ENCODE measurements around the gene IL21R.

Gene IL21R

DNA sequence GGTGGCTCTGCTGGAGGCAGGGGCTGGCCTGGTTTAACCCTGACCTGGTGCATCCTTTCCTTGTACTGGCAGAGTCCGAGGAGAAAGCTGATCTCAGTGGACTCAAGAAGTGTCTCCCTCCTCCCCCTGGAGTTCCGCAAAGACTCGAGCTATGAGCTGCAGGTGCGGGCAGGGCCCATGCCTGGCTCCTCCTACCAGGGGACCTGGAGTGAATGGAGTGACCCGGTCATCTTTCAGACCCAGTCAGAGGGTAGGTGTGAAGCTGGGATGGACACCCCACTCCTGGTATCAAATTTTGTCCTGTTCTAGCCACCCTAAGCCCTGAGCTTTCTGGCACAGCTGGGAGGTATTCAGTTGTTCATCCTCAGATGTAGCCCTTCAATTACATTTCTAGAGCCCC lies 42.5 kb downstream of the IL21R start:
- ATAC-seq = no peak

GRCh38 chr16:27445502-27446175 lies 43.7 kb downstream of the IL21R start:
- ATAC-seq = no peak
- no peak for TF ChIP-seq SNAI2 (CRISPR knock-in tag; IDR thresholded peaks at IDR 0.05)

More for the DNA sequence above, 42.5 kb downstream of the IL21R start:
- TF ChIP-seq ZNF8 (CRISPR knock-in tag; IDR thresholded peaks at IDR 0.05) (no peak), ESRRG (CRISPR knock-in tag; IDR thresholded peaks at IDR 0.05) (no peak), OSR1 (CRISPR knock-in tag; IDR thresholded peaks at IDR 0.05) (no peak), TCF4 (CRISPR knock-in tag; IDR thresholded peaks at IDR 0.05; ENCODE audit: borderline replicate concordance) (no peak), SNAI2 (CRISPR knock-in tag; IDR thresholded peaks at IDR 0.05) (no peak), POU6F1 (CRISPR knock-in tag; IDR thresholded peaks at IDR 0.05; ENCODE audit: borderline replicate concordance, low read depth) (no peak), ISL1 (CRISPR knock-in tag; IDR thresholded peaks at IDR 0.05) (no peak), BACH2 (CRISPR knock-in tag; IDR thresholded peaks at IDR 0.05; ENCODE audit: borderline replicate concordance) (no peak), ZC3H10 (CRISPR knock-in tag; IDR thresholded peaks at IDR 0.05) (no peak), ZNF565 (CRISPR knock-in tag; conservative IDR thresholded peaks at IDR 0.05; ENCODE audit: low read depth) (no peak), CSDC2 (CRISPR knock-in tag; IDR thresholded peaks at IDR 0.05) (no peak), ZFP3 (CRISPR knock-in tag; IDR thresholded peaks at IDR 0.05) (no peak), ARNTL (CRISPR knock-in tag; IDR thresholded peaks at IDR 0.05; ENCODE audit: borderline replicate concordance, low read depth) (no peak), GLIS3 (CRISPR knock-in tag; IDR thresholded peaks at IDR 0.05) (no peak)
- TF ChIP-seq, protein P1, sequence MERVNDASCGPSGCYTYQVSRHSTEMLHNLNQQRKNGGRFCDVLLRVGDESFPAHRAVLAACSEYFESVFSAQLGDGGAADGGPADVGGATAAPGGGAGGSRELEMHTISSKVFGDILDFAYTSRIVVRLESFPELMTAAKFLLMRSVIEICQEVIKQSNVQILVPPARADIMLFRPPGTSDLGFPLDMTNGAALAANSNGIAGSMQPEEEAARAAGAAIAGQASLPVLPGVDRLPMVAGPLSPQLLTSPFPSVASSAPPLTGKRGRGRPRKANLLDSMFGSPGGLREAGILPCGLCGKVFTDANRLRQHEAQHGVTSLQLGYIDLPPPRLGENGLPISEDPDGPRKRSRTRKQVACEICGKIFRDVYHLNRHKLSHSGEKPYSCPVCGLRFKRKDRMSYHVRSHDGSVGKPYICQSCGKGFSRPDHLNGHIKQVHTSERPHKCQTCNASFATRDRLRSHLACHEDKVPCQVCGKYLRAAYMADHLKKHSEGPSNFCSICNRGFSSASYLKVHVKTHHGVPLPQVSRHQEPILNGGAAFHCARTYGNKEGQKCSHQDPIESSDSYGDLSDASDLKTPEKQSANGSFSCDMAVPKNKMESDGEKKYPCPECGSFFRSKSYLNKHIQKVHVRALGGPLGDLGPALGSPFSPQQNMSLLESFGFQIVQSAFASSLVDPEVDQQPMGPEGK (CRISPR knock-in tag; IDR thresholded peaks at IDR 0.05; ENCODE audit: borderline replicate concordance) = no peak
- TF ChIP-seq, protein P2, sequence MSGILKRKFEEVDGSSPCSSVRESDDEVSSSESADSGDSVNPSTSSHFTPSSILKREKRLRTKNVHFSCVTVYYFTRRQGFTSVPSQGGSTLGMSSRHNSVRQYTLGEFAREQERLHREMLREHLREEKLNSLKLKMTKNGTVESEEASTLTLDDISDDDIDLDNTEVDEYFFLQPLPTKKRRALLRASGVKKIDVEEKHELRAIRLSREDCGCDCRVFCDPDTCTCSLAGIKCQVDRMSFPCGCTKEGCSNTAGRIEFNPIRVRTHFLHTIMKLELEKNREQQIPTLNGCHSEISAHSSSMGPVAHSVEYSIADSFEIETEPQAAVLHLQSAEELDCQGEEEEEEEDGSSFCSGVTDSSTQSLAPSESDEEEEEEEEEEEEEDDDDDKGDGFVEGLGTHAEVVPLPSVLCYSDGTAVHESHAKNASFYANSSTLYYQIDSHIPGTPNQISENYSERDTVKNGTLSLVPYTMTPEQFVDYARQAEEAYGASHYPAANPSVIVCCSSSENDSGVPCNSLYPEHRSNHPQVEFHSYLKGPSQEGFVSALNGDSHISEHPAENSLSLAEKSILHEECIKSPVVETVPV (CRISPR knock-in tag; IDR thresholded peaks at IDR 0.05) = no peak

- no peak for ATAC-seq
- no peak for TF ChIP-seq TCF4 (CRISPR knock-in tag; IDR thresholded peaks at IDR 0.05; ENCODE audit: borderline replicate concordance)
- no peak for TF ChIP-seq ISL1 (CRISPR knock-in tag; IDR thresholded peaks at IDR 0.05)
- TF ChIP-seq POU6F1 (CRISPR knock-in tag; IDR thresholded peaks at IDR 0.05; ENCODE audit: borderline replicate concordance, low read depth) = no peak
These were observed 44.7 kb downstream of the IL21R start for GRCh38 chr16:27446721-27447120.

DNA sequence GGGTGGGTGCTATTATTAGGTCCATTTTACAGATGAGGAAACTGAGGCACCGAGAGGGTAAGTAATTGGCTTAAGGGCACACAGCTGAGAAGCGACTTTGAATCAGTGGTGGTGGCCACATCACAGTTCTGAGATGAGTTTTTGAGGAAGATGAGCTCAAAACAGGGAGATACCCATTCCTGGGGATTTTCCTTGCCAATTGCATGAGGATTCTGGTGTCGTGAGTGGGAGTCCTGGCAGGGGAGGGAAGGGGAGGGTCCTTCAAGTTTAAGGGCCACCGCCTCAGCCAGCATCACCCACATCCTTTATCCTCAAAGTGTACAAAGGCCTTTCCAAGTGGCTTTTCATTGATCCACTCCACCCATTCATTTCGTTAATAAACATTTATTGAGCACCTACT lies 45.3 kb downstream of the IL21R start:
- no peak for ATAC-seq
- no peak for TF ChIP-seq ESRRG (CRISPR knock-in tag; IDR thresholded peaks at IDR 0.05)
- no peak for TF ChIP-seq ISL1 (CRISPR knock-in tag; IDR thresholded peaks at IDR 0.05)
- no peak for TF ChIP-seq SNAI2 (CRISPR knock-in tag; IDR thresholded peaks at IDR 0.05)
- no peak for TF ChIP-seq ARNTL (CRISPR knock-in tag; IDR thresholded peaks at IDR 0.05; ENCODE audit: borderline replicate concordance, low read depth)
- TF ChIP-seq TCF4 (CRISPR knock-in tag; IDR thresholded peaks at IDR 0.05; ENCODE audit: borderline replicate concordance) = no peak
- TF ChIP-seq ZFP3 (CRISPR knock-in tag; IDR thresholded peaks at IDR 0.05) = no peak
- TF ChIP-seq GLIS3 (CRISPR knock-in tag; IDR thresholded peaks at IDR 0.05) = no peak
- no peak for TF ChIP-seq ZNF70 (CRISPR knock-in tag; IDR thresholded peaks at IDR 0.05)
- no peak for TF ChIP-seq PPARA (CRISPR knock-in tag; IDR thresholded peaks at IDR 0.05; ENCODE audit: borderline replicate concordance)
- TF ChIP-seq RARB (CRISPR knock-in tag; IDR thresholded peaks at IDR 0.05) = no peak
- no peak for TF ChIP-seq BACH2 (CRISPR knock-in tag; IDR thresholded peaks at IDR 0.05; ENCODE audit: borderline replicate concordance)
- TF ChIP-seq, protein P3, sequence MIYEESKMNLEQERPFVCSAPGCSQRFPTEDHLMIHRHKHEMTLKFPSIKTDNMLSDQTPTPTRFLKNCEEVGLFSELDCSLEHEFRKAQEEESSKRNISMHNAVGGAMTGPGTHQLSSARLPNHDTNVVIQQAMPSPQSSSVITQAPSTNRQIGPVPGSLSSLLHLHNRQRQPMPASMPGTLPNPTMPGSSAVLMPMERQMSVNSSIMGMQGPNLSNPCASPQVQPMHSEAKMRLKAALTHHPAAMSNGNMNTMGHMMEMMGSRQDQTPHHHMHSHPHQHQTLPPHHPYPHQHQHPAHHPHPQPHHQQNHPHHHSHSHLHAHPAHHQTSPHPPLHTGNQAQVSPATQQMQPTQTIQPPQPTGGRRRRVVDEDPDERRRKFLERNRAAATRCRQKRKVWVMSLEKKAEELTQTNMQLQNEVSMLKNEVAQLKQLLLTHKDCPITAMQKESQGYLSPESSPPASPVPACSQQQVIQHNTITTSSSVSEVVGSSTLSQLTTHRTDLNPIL (CRISPR knock-in tag; IDR thresholded peaks at IDR 0.05; ENCODE audit: low read depth) = no peak
- TF ChIP-seq ZFP30 (CRISPR knock-in tag; IDR thresholded peaks at IDR 0.05) = no peak
- TF ChIP-seq, protein P1 (CRISPR knock-in tag; IDR thresholded peaks at IDR 0.05; ENCODE audit: borderline replicate concordance) = no peak
- no peak for TF ChIP-seq ZNF8 (CRISPR knock-in tag; IDR thresholded peaks at IDR 0.05)
- TF ChIP-seq, protein P2 (CRISPR knock-in tag; IDR thresholded peaks at IDR 0.05) = no peak
- TF ChIP-seq POU6F1 (CRISPR knock-in tag; IDR thresholded peaks at IDR 0.05; ENCODE audit: borderline replicate concordance, low read depth) = no peak
